Fibroblast of skin of right quadriceps (primary cell): ENCODE results near the gene DNAAF3.

Experiments used
- DNase-seq: peaks from one replicate; pipeline ENCODE4 v3.0.0-alpha.2; 2013

DNAAF3 gene

GRCh38 chr19:55115446-55116065 lies 50.9 kb downstream of the DNAAF3 start:
- peak; percentile 21 for DNase-seq

GRCh38 chr19:55114566-55115145 lies 51.8 kb downstream of the DNAAF3 start:
- DNase-seq, result no peak

- DNase-seq, result peak; percentile 80
These were observed 52.8 kb downstream of the DNAAF3 start for GRCh38 chr19:55113570-55114039.

- DNase-seq, result no peak
These were observed 53.4 kb downstream of the DNAAF3 start for GRCh38 chr19:55112777-55113569.

GRCh38 chr19:55112246-55112776 lies 54.1 kb downstream of the DNAAF3 start:
- DNase-seq, result no peak

GRCh38 chr19:55111238-55111831 lies 55.1 kb downstream of the DNAAF3 start:
- no peak for DNase-seq

- no peak for DNase-seq
These were observed 56.7 kb downstream of the DNAAF3 start for GRCh38 chr19:55109527-55110291.
